MM.1S (cell line): Measurements from ENCODE around the gene TTLL6.

Experiments used
- DNase-seq: peaks from one replicate; pipeline ENCODE4 v3.0.0-alpha.2; 2015
- H2AFZ ChIP-seq: fragments of 300-600 bp; sonication (generic); 2 replicates; pipeline ENCODE4 v1.6.0; 2016; ENCODE audit warnings: antibody characterized with exemption, low read length
- H3F3A ChIP-seq: fragments of 300-600 bp; sonication (generic); 2 replicates; pipeline ENCODE4 v1.6.1; 2016; ENCODE audit warnings: mild to moderate bottlenecking, antibody characterized with exemption, low read length, moderate library complexity, mixed read lengths; ENCODE audit not compliant: insufficient read depth
- H3K27ac ChIP-seq: fragments of 300-600 bp; sonication (generic); 2 replicates; pipeline ENCODE4 v1.5.1; 2016; ENCODE audit warnings: mild to moderate bottlenecking, low read length
- H3K27me3 ChIP-seq: fragments of 300-600 bp; sonication (generic); replicated peaks from 2 replicates; pipeline ENCODE4 v1.6.0; 2016; ENCODE audit warnings: low read length; ENCODE audit not compliant: insufficient read depth
- H3K36me3 ChIP-seq: fragments of 300-600 bp; sonication (generic); replicated peaks from 2 replicates; pipeline ENCODE4 v1.6.1; 2016; ENCODE audit warnings: mild to moderate bottlenecking, low read length, mixed read lengths; ENCODE audit not compliant: insufficient read depth
- H3K4me1 ChIP-seq: fragments of 300-600 bp; sonication (generic); 2 replicates; pipeline ENCODE4 v1.6.1; 2016; ENCODE audit warnings: low read length, mixed read lengths
- H3K4me2 ChIP-seq: fragments of 300-600 bp; sonication (generic); 2 replicates; pipeline ENCODE4 v1.6.0; 2016; ENCODE audit warnings: low read depth, low read length
- H3K4me3 ChIP-seq: fragments of 300-600 bp; sonication (generic); 2 replicates; pipeline ENCODE4 v1.5.1; 2016; ENCODE audit warnings: low read length, mixed read lengths
- H3K79me2 ChIP-seq: fragments of 300-600 bp; sonication (generic); 2 replicates; pipeline ENCODE4 v1.6.1; 2016; ENCODE audit warnings: mixed run types, low read length, mixed read lengths
- H3K9ac ChIP-seq: fragments of 300-600 bp; sonication (generic); 2 replicates; pipeline ENCODE4 v1.6.1; 2016; ENCODE audit warnings: low read length, mixed read lengths
- H3K9me2 ChIP-seq: fragments of 300-600 bp; sonication (generic); replicated peaks from 2 replicates; pipeline ENCODE4 v1.6.1; 2016; ENCODE audit warnings: mild to moderate bottlenecking, low read length, mixed read lengths; ENCODE audit not compliant: insufficient read depth
- H3K9me3 ChIP-seq: fragments of 300-600 bp; sonication (generic); replicated peaks from 2 replicates; pipeline ENCODE4 v1.6.1; 2016; ENCODE audit warnings: mild to moderate bottlenecking, low read length, mixed read lengths; ENCODE audit not compliant: insufficient read depth
- H4K20me1 ChIP-seq: fragments of 300-600 bp; sonication (generic); 2 replicates; pipeline ENCODE4 v1.6.1; 2016; ENCODE audit warnings: mild to moderate bottlenecking, low read length, moderate library complexity, mixed read lengths; ENCODE audit not compliant: insufficient read depth
- EZH2 ChIP-seq: fragments of 300-600 bp; sonication (generic); optimal IDR thresholded peaks from 2 replicates; pipeline ENCODE3; 2017; ENCODE audit warnings: low read depth, mild to moderate bottlenecking, antibody characterized with exemption, low read length, mixed read lengths
- EZH2phosphoT487 ChIP-seq: fragments of 300-600 bp; sonication (generic); IDR thresholded peaks from 2 replicates; pipeline ENCODE4 v1.6.1; 2018; ENCODE audit warnings: antibody characterized with exemption, low read length
- TF ChIP-seq, protein P1 (sequence below): fragments of 300-600 bp; sonication (generic); IDR thresholded peaks from 2 replicates; pipeline ENCODE4 v1.5.1; 2016; ENCODE audit warnings: antibody characterized with exemption, low read length, mixed read lengths

Gene TTLL6

DNA sequence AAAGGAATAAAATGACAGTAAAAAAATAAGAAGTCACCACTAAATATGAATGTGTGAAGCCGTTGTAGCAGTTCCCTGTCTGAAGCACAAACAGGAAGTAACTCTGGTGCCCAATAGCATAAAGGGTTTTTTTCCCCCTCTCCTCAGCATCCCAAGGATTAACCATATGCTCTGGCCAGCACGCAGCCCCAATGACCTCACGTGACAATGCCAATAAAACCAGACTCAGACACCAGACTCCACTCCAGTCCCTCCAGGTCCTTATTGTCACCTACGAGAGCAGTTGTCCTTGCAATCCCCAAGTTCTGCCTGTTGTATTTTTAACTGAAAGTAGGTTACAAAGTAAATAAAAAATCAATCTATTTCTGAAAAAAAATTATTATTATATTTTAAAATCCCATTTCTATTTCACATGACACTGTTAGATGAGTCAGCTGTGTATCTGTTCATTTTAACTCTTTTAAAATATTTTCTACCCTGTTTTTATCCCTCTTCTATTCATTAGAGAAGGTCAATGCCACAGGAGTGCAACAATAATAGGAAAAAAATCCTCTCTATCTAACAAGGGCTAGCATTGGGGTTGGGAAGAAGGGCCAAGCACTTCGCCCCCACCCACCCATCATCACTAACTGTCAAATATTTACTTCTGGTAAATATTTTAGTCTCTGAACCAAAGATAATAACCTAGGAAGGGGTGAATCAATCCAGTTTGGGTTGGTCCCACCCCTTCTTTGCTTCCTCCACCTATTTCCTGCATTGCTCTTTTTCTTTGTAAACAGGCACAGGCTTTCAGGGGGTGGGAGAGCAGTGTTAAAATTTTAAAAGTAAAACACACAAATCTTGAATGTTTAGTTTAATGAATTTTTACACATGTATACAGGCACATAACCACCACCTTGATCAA is 101.3 kb downstream of the TTLL6 start:
- no peaks in the 10 kb centered on the region for H3K36me3 ChIP-seq
- H3K27me3 ChIP-seq, result peaks cover 45% of the 10 kb centered on the region
- H3K9ac ChIP-seq, result no peak overlapping the region
- no peaks in the 10 kb centered on the region for H3K9me2 ChIP-seq
- no peak overlapping the region for H3K4me2 ChIP-seq
- no peak overlapping the region for H3K4me3 ChIP-seq
- TF ChIP-seq EZH2, result no peak
- TF ChIP-seq, protein P1, sequence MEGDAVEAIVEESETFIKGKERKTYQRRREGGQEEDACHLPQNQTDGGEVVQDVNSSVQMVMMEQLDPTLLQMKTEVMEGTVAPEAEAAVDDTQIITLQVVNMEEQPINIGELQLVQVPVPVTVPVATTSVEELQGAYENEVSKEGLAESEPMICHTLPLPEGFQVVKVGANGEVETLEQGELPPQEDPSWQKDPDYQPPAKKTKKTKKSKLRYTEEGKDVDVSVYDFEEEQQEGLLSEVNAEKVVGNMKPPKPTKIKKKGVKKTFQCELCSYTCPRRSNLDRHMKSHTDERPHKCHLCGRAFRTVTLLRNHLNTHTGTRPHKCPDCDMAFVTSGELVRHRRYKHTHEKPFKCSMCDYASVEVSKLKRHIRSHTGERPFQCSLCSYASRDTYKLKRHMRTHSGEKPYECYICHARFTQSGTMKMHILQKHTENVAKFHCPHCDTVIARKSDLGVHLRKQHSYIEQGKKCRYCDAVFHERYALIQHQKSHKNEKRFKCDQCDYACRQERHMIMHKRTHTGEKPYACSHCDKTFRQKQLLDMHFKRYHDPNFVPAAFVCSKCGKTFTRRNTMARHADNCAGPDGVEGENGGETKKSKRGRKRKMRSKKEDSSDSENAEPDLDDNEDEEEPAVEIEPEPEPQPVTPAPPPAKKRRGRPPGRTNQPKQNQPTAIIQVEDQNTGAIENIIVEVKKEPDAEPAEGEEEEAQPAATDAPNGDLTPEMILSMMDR, result no peak
- no peak for TF ChIP-seq EZH2phosphoT487
- no peak overlapping the region for H2AFZ ChIP-seq
- H3K27ac ChIP-seq, result no peak overlapping the region
- no peaks in the 10 kb centered on the region for H3F3A ChIP-seq
- no peaks in the 10 kb centered on the region for H3K79me2 ChIP-seq
- H3K9me3 ChIP-seq, result no peaks in the 10 kb centered on the region
- no peak for DNase-seq
- no peaks in the 10 kb centered on the region for H3K4me1 ChIP-seq
- no peaks in the 10 kb centered on the region for H4K20me1 ChIP-seq
